Measurements from ENCODE around the gene ATP6V0D1. TPM values are rescaled to one million over a fixed set of nuclear protein-coding genes. Genes with fewer than 3 reads are reported as not detected.

The ATP6V0D1 gene
- total RNA-seq (2022) (85.3 and 91.0 TPM in 2 replicates), Bru-seq, nascent RNA (percentile 73 among the genes with signal in this experiment), BruChase-seq, experiment 1, labeled RNA remaining after a 6-hour chase (percentile 77 among the genes with signal in this experiment), BruChase-seq, experiment 2, labeled RNA remaining after a 2-hour chase (percentile 78 among the genes with signal in this experiment)
- long read RNA-seq, transcript ATP6V0D1-201 (8 exons, 1,716 nt), result major isoform, 211 of 237 reads
- long read RNA-seq, partial matches to known transcripts, result 5 of 237 reads
- long read RNA-seq, other reads (novel, unspliced or antisense), result 18 of 237 reads

DNA sequence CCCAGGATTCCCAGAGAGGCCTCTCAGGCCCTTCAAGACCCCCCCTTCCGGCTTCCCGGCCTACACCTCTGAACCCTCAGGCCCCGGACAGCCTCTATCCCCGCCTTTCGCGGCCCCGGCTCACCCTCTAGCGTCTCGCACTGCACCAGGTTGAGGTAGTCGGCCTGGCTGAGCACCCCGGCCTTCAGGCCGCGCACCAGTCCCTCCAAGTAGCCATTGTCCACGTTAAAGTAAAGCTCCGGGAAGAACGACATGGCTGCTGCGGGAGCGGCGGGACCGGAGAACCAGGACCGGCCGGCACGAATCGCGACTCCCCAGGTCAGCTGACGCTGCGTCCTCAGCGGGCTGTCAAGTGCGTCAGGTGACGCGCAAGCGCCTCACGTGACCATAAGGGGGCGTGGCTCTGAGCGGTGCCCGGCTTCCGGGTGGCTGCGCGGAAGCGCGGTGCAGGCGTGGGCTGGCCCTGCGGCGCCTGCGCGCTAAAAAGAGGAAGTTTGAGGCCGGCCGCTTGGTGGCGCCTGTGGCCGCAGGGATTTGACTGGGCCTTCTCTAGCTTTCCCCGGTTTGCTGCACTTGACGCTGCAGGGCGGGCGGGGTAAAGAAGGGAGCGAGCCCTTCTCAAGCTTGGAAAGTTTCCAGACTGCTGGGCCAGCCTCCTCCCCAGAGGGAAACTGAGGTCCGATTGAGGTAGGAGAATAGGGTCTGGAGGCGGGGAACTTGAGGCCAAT is at the start of gene ATP6V0D1:
Gene ATP6V0D1 (minus strand): TSS at position 325 of the 728 bp plus-strand sequence. CDS start 71 bp downstream, at position 254.
- DNase-seq, result peak; percentile 100
- intact Hi-C loops (cut with micrococcal nuclease; ENCODE audit: unreplicated experiment), result no loop called here
- H3K36me3 Mint-ChIP-seq (ENCODE audit: insufficient read depth, unreplicated experiment), result peaks cover 29% of the 10 kb centered on the region
- peak; percentile 82 for TF ChIP-seq CTCF (IDR thresholded peaks at IDR 0.05; ENCODE audit: unreplicated experiment)
- peak within 1 kb of the TSS; percentile 100 for H3K4me3 Mint-ChIP-seq (ENCODE audit: low read depth, unreplicated experiment)
- no TSS peak for BruUV-seq (replicated peaks)
- no peaks in the 10 kb centered on the region for H3K9me3 Mint-ChIP-seq (ENCODE audit: low read depth, unreplicated experiment)
- peaks cover 10% of the 10 kb centered on the region for H3K4me1 Mint-ChIP-seq (ENCODE audit: low read depth, unreplicated experiment)
- H3K27me3 Mint-ChIP-seq (ENCODE audit: unreplicated experiment), result no peaks in the 10 kb centered on the region
- H3K27ac Mint-ChIP-seq (ENCODE audit: unreplicated experiment), result peak within 1 kb of the TSS; percentile 99
- CTCF ChIA-PET, result interaction anchor here (0.6 to 2.4 kb wide), 12 partner anchors 11 to 179 kb away, joined by 3 to 26 read pairs (median 5); partner anchors contain the start of genes ACD and RIPOR1

DNA sequence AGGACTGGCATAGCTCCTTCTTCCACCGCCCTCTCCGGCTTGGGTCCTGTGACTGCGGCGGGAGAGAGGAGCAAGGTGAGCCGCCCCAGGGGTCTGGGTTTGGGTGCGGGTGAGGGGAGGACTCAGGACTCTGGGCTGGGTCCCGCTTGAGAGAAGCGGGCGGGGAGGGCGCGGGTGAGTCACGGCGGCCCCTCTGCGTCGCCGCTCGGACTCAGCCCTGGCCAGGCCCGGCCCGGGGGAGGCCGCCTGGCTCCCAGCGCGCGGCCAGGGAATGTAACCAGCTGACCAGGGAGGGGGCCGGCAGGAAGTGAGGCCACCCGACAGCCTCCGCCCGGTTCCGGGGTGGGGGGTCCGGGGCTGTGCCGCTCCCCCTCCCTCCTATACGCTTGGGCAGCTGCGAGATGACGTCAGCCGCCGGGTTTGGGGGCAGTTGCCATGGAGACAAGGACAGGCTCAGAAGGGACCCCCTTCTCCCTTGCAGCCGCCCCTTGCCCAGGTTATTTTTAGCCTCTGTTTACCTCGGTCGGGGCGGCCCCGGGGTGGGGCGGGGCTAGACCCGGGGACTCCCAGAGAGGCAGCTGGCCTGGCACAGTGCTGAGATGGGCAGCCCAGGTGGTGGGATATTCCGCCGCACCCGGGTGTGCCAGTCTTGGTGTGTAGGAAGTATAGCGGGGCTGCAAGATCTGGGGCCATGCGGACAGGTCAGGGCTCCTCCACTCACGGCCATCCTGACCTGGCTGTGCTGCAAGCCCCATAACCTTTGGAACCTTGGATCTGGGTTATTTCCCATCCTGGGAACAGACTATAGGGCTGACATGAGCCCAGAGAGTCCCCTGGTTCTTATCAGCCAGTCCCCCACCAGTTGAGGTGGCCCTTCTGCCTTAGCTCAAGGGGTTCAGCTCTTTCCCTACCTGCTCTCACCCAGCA is 49.3 kb upstream of the ATP6V0D1 start:
- Mint-ChIP-seq H3K4me1 (ENCODE audit: low read depth, unreplicated experiment) (peaks cover 44% of the 10 kb centered on the region), H3K27me3 (ENCODE audit: unreplicated experiment) (peaks cover 9% of the 10 kb centered on the region), H3K27ac (ENCODE audit: unreplicated experiment) (peak overlapping the region; percentile 76), H3K4me3 (ENCODE audit: low read depth, unreplicated experiment) (peak overlapping the region; percentile 87), H3K9me3 (ENCODE audit: low read depth, unreplicated experiment) (no peaks in the 10 kb centered on the region), H3K36me3 (ENCODE audit: insufficient read depth, unreplicated experiment) (peaks cover 45% of the 10 kb centered on the region)
- intact Hi-C loops (cut with micrococcal nuclease; ENCODE audit: unreplicated experiment), result no loop called here
- no peak for TF ChIP-seq CTCF (IDR thresholded peaks at IDR 0.05; ENCODE audit: unreplicated experiment)
- CTCF ChIA-PET, result interaction anchor here (1.8 to 2.5 kb wide), 3 partner anchors 8 to 130 kb away, joined by 6 to 7 read pairs (median 7); partner anchors contain the start of genes ACD and PARD6A
- BruUV-seq (replicated peaks), result no TSS peak
- peak; percentile 73 for DNase-seq

- Mint-ChIP-seq H3K9me3 (ENCODE audit: low read depth, unreplicated experiment) (no peaks in the 10 kb centered on the region), H3K27me3 (ENCODE audit: unreplicated experiment) (peaks cover 16% of the 10 kb centered on the region), H3K36me3 (ENCODE audit: insufficient read depth, unreplicated experiment) (peaks cover 45% of the 10 kb centered on the region), H3K4me3 (ENCODE audit: low read depth, unreplicated experiment) (peak overlapping the region; percentile 87), H3K27ac (ENCODE audit: unreplicated experiment) (peak overlapping the region; percentile 76), H3K4me1 (ENCODE audit: low read depth, unreplicated experiment) (peaks cover 40% of the 10 kb centered on the region)
- BruUV-seq (replicated peaks), result no TSS peak
- TF ChIP-seq CTCF (IDR thresholded peaks at IDR 0.05; ENCODE audit: unreplicated experiment), result no peak
- DNase-seq, result no peak
- CTCF ChIA-PET, result interaction anchor here (0.5 to 2.5 kb wide), 5 partner anchors 8 to 131 kb away, joined by 4 to 7 read pairs (median 6); partner anchors contain the start of genes ACD and PARD6A
- intact Hi-C loops (cut with micrococcal nuclease; ENCODE audit: unreplicated experiment), result no loop called here
Observed at GRCh38 chr16:67529582-67530012, 48.6 kb upstream of the ATP6V0D1 start.

Measured in Calu3 (cell line).